AG04449 (cell line): ENCODE results near the gene ZIC4.

Experiments used
- CTCF ChIA-PET: fragments of 350-600 bp; formaldehyde crosslinking; extraction: SDS; loops from one replicate; lab custom pipeline; 2021; ENCODE audit warnings: antibody characterized with exemption; lab: Yijun Ruan, JAX
- POLR2A ChIA-PET: fragments of 400-600, 350-600 bp; formaldehyde crosslinking; extraction: SDS; loops from one replicate; lab custom pipeline; 2020; ENCODE audit warnings: antibody characterized with exemption, inconsistent platforms; lab: Yijun Ruan, JAX
- DNase-seq: peaks from one replicate; pipeline ENCODE4 v3.0.0-alpha.2; 2010; ENCODE audit warnings: low read depth, low spot score
- H3K4me3 ChIP-seq: 2 replicates; pipeline ENCODE4 v1.5.1; 2011; ENCODE audit warnings: low read depth, mild to moderate bottlenecking, control low read depth, low read length
- TF ChIP-seq, protein P1 (sequence below): IDR thresholded peaks from one replicate; pipeline ENCODE4 v1.5.1; 2011; ENCODE audit warnings: mild to moderate bottlenecking, moderate library complexity, low read length, control low read depth, inconsistent platforms; ENCODE audit not compliant: insufficient read depth; ENCODE audit errors: missing control alignments

ZIC4 gene

DNA sequence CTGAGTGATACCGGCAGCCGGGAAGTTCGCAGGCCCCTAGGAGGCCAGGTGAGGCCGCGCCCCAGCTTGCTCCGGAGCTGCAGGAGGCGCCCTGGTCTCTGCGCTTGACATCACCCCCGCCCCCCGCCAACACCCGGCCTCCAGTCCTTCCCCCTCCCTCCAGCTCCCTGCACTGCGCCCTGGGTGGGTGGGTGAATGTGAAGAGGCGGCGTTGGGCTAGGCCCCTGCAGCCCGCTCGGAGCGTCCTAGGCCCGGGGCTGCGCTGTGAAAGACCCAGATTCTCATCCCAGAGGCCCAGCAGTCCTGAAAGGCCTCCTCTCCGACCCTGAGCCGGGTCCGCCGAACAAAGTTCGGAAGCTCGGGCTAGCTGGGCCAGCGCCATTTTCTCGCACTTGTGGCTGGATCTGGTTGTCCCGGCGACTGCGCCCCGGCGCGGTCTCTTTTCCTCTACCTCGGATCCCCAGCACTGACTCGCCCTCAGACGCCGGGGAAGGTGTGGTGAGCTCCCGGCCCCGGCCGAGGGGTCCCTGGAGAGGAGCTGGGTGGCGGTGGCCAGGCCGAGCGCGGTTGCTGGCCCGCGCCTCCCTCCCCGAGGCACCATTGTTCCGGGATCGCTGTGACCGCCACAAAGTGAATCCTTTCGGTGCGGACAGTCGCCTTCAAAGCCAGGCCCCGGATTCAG, 12.9 kb downstream of the ZIC4 start:
- peak overlapping the region; percentile 62 for H3K4me3 ChIP-seq
- TF ChIP-seq, protein P1, sequence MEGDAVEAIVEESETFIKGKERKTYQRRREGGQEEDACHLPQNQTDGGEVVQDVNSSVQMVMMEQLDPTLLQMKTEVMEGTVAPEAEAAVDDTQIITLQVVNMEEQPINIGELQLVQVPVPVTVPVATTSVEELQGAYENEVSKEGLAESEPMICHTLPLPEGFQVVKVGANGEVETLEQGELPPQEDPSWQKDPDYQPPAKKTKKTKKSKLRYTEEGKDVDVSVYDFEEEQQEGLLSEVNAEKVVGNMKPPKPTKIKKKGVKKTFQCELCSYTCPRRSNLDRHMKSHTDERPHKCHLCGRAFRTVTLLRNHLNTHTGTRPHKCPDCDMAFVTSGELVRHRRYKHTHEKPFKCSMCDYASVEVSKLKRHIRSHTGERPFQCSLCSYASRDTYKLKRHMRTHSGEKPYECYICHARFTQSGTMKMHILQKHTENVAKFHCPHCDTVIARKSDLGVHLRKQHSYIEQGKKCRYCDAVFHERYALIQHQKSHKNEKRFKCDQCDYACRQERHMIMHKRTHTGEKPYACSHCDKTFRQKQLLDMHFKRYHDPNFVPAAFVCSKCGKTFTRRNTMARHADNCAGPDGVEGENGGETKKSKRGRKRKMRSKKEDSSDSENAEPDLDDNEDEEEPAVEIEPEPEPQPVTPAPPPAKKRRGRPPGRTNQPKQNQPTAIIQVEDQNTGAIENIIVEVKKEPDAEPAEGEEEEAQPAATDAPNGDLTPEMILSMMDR = peak; percentile 7
- ChIA-PET POLR2A (interaction anchor here (2.1 kb wide), 1 partner anchor 18 kb away, joined by 9 read pairs; no protein-coding TSS in a partner anchor), CTCF (interaction anchor here (1.2 to 2.4 kb wide), 5 partner anchors 10 to 803 kb away, joined by 3 to 8 read pairs (median 6); no protein-coding TSS in a partner anchor)
- no peak for DNase-seq

DNA sequence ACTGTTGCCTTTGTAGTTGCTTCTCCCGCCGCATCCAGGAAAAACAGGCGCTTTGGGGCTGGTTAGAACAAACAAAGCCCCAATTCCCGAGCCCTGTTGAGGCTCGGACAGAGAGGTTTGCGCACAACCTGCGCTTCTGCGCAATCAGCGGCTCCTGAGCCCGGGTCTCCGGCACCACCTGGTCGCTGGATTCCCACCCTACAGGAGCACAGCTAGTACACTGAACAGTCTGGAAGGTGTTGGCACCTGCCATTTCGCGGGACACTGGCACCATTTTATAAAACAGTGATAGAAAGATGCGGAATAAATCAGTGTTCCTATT, 13.8 kb downstream of the ZIC4 start:
- POLR2A ChIA-PET = interaction anchor here (0.8 to 2.1 kb wide), 2 partner anchors 18 to 589 kb away, joined by 3 to 9 read pairs; no protein-coding TSS in a partner anchor
- no peak for DNase-seq
- CTCF ChIA-PET = interaction anchor here (0.6 to 2.4 kb wide), 7 partner anchors 9 to 802 kb away, joined by 3 to 8 read pairs (median 3); no protein-coding TSS in a partner anchor
- TF ChIP-seq, protein P1 = no peak
- H3K4me3 ChIP-seq = peak overlapping the region; percentile 62

DNA sequence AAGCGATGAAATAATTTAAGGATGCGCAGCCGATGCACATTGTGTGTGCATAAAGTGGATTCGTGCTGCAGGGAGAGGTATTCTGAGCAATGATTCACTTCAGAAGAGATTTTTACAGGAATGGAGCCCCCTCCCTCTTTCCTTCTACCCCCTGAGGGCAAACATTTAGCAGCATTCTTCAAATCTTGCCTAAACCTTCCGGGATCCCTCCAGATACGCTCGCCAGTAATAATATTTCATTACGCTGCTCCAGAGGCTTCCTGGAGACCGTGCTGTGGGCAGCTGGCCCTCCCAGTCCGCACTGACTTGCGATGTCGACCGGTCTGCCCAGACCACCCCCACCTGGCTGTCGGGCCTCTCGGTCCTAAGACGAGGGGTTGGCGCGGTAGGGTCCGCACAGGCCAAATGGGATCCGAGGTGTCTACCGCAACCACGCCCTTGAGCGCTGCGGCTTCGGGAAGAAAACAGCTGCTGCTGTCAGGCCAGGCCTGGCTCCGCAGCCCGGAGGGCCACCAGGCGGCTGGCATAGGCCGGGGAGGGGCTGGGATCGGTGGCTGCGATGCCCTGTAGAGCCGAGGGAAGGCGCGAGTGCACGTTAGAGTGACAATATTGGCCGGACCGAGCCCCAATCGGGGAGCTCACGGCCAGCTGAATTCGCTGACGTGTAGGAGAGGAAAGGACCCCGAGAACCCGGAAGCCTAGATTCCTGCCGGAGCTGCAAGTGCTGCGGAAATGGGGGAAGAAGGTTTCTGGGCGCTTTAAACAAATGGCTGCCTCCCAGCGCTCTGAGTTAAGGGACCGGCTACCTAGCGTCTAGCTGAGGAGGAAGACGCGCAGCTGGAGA, 14.3 kb downstream of the ZIC4 start:
- ChIA-PET CTCF (interaction anchor here (0.6 to 2.4 kb wide), 8 partner anchors 8 to 802 kb away, joined by 3 to 8 read pairs (median 3); no protein-coding TSS in a partner anchor), POLR2A (interaction anchor here (0.6 to 2.1 kb wide), 3 partner anchors 17 to 588 kb away, joined by 3 to 9 read pairs (median 3); no protein-coding TSS in a partner anchor)
- peak overlapping the region; percentile 62 for H3K4me3 ChIP-seq
- TF ChIP-seq, protein P1 = peak; percentile 64
- no peak for DNase-seq

DNA sequence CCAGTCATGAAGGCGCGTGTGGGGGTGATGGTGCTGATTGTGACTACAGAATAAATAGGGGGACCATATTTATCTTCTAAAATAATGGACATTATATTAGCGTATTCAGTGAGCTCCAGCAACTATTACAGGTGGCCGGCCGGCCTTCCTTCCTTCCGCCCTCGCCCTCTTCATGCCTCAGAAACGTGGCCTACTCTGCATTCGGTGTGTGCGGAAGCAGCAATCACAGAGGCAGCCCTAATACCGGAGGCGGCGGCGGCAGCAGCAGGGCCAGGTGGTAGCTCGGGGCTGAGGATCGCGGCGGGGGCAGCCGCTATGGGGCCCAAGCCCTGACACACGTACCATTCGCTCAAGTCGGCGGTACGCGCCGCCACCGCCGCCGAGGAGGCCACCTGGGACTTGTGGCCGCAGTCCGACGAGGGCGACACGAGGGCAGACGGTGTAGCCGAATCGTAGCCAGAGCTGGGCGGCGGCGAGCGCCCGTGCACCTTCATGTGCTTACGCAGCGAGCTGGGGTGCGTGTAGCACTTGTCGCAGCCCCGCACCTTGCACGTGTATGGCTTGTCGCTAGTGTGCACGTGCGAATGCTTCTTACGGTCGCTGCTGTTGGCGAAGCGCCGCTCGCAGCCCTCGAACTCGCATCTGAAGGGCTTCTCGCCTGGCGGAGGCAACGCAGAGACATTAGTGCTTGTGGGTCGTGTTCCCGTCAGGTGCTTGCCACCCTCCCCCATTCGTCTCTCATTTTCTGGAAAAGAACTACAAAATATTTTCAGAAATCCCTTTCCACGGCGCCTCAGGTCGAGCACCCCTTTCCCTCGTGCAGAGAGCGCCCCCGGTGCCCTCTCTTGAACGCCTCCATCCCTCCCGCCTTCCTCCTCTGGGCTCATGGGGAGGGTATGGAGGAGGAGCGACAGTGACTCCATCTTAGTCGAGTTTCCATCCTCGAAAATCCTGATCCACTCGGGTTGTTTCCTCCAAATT, 15.5 kb downstream of the ZIC4 start:
- TF ChIP-seq, protein P1 = no peak
- POLR2A ChIA-PET = interaction anchor here (0.9 kb wide), 1 partner anchor 262 kb away, joined by 3 read pairs; no protein-coding TSS in a partner anchor
- H3K4me3 ChIP-seq = peak overlapping the region; percentile 62; the same call in 1 of the 2 replicates
- DNase-seq = no peak
- CTCF ChIA-PET = interaction anchor here (1.0 to 2.4 kb wide), 4 partner anchors 9 to 801 kb away, joined by 3 to 8 read pairs (median 6); no protein-coding TSS in a partner anchor

DNA sequence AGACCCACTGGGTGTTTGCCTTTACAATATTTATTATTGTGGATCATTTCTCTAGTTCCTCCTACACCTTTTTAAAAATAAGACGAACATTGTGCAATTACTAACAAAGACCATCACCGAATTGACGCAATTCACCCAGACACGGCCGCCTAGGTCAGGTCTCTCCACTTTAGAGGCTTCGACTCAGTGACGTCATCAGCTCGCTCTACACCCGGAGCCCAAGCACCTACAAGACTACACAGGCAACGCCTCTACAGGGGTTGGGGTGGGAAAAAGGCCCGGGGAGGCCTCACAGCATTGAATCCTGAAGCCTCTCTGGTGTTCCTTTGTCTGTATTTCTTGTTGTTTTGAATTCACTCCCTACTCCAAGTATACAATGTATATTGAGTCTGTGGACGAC, 16.6 kb downstream of the ZIC4 start:
- H3K4me3 ChIP-seq = no peak overlapping the region
- TF ChIP-seq, protein P1 = no peak
- POLR2A ChIA-PET = no interaction called here
- no peak for DNase-seq
- CTCF ChIA-PET = interaction anchor here (1.7 kb wide), 1 partner anchor 10 kb away, joined by 4 read pairs; no protein-coding TSS in a partner anchor
